ENCODE data around the gene UBAC2. TPM values are rescaled to one million over a fixed set of nuclear protein-coding genes. Genes with fewer than 3 reads are reported as not detected.
A peak's percentile ranks its signal among the peaks of the same experiment; 100 is the strongest.

The UBAC2 gene
- total RNA-seq, 2 donors from 2014 or later = 72.7 to 80.4 TPM

- TF ChIP-seq CTCF (conservative IDR thresholded peaks at IDR 0.05) = no peak
- peaks cover 51% of the 10 kb centered on the region for H3K36me3 ChIP-seq (ENCODE audit: control insufficient read depth, insufficient read depth, low read length)
- no peaks in the 10 kb centered on the region for H3K27me3 ChIP-seq (ENCODE audit: control insufficient read depth, insufficient read depth, low read length, poor library complexity, severe bottlenecking)
- peak overlapping the region; percentile 28 for H3K27ac Mint-ChIP-seq
- H3K9me3 ChIP-seq (ENCODE audit: control insufficient read depth, low read length) = no peaks in the 10 kb centered on the region
- no peaks in the 10 kb centered on the region for H3K9me3 Mint-ChIP-seq
- DNase-seq = no peak
- H3K4me1 ChIP-seq (ENCODE audit: control insufficient read depth, insufficient read depth, low read length) = no peaks in the 10 kb centered on the region
- no peaks in the 10 kb centered on the region for H3K27me3 Mint-ChIP-seq (ENCODE audit: insufficient read depth)
- 90 to 91% methylated on average over 6 to 11 of the region's 11 CpGs for WGBS, 2 experiments (ENCODE audit: insufficient coverage in 1 of 2, insufficient read length in 1 of 2)
- H3K27ac ChIP-seq (ENCODE audit: low read depth, low read length) = no peak overlapping the region
- H3K36me3 Mint-ChIP-seq (ENCODE audit: low read depth) = peaks cover 66% of the 10 kb centered on the region
- no peak overlapping the region for H3K9ac ChIP-seq (ENCODE audit: extremely low read depth, low read length, poor library complexity, severe bottlenecking)
- H3K4me1 Mint-ChIP-seq = peaks cover 1% of the 10 kb centered on the region
- H3K4me3 ChIP-seq (ENCODE audit: low read length) = no peak overlapping the region
- H3K4me3 Mint-ChIP-seq = no peak overlapping the region
Measured at GRCh38 chr13:99346335-99347042, 145.8 kb downstream of the UBAC2 start.

GRCh38 chr13:99347335-99347878 is 146.8 kb downstream of the UBAC2 start:
- H3K27ac ChIP-seq (ENCODE audit: low read depth, low read length) = no peak overlapping the region
- 95 to 96% methylated on average over 6 of the region's 6 CpGs for WGBS, 2 experiments (ENCODE audit: insufficient coverage in 1 of 2, insufficient read length in 1 of 2)
- no peak for TF ChIP-seq CTCF (conservative IDR thresholded peaks at IDR 0.05)
- no peaks in the 10 kb centered on the region for H3K27me3 Mint-ChIP-seq (ENCODE audit: insufficient read depth)
- H3K4me1 ChIP-seq (ENCODE audit: control insufficient read depth, insufficient read depth, low read length) = no peaks in the 10 kb centered on the region
- no peak overlapping the region for H3K27ac Mint-ChIP-seq
- H3K4me3 Mint-ChIP-seq = no peak overlapping the region
- H3K36me3 ChIP-seq (ENCODE audit: control insufficient read depth, insufficient read depth, low read length) = peaks cover 50% of the 10 kb centered on the region
- peaks cover 59% of the 10 kb centered on the region for H3K36me3 Mint-ChIP-seq (ENCODE audit: low read depth)
- no peaks in the 10 kb centered on the region for H3K9me3 ChIP-seq (ENCODE audit: control insufficient read depth, low read length)
- H3K27me3 ChIP-seq (ENCODE audit: control insufficient read depth, insufficient read depth, low read length, poor library complexity, severe bottlenecking) = no peaks in the 10 kb centered on the region
- no peak for DNase-seq
- H3K4me1 Mint-ChIP-seq = peaks cover 1% of the 10 kb centered on the region
- H3K4me3 ChIP-seq (ENCODE audit: low read length) = no peak overlapping the region
- H3K9me3 Mint-ChIP-seq = no peaks in the 10 kb centered on the region
- H3K9ac ChIP-seq (ENCODE audit: extremely low read depth, low read length, poor library complexity, severe bottlenecking) = no peak overlapping the region

- Mint-ChIP-seq H3K27ac (no peak overlapping the region), H3K36me3 (ENCODE audit: low read depth) (peaks cover 60% of the 10 kb centered on the region), H3K4me1 (peaks cover 1% of the 10 kb centered on the region), H3K27me3 (ENCODE audit: insufficient read depth) (no peaks in the 10 kb centered on the region), H3K4me3 (no peak overlapping the region), H3K9me3 (no peaks in the 10 kb centered on the region)
- no peak for TF ChIP-seq CTCF (conservative IDR thresholded peaks at IDR 0.05)
- Histone ChIP-seq H3K36me3 (ENCODE audit: control insufficient read depth, insufficient read depth, low read length) (peaks cover 49% of the 10 kb centered on the region), H3K27me3 (ENCODE audit: control insufficient read depth, insufficient read depth, low read length, poor library complexity, severe bottlenecking) (no peaks in the 10 kb centered on the region), H3K4me1 (ENCODE audit: control insufficient read depth, insufficient read depth, low read length) (no peaks in the 10 kb centered on the region), H3K9ac (ENCODE audit: extremely low read depth, low read length, poor library complexity, severe bottlenecking) (no peak overlapping the region), H3K9me3 (ENCODE audit: control insufficient read depth, low read length) (no peaks in the 10 kb centered on the region), H3K4me3 (ENCODE audit: low read length) (no peak overlapping the region), H3K27ac (ENCODE audit: low read depth, low read length) (no peak overlapping the region)
- WGBS, 2 experiments (ENCODE audit: insufficient coverage in 1 of 2, insufficient read length in 1 of 2) = 93 to 95% methylated on average over 8 of the region's 8 CpGs
- DNase-seq = no peak
Measured at GRCh38 chr13:99347911-99348451, 147.3 kb downstream of the UBAC2 start.
